Muscle of arm (tissue), 12 donors: Measurements from ENCODE around the gene PRR12. TPM values are rescaled to one million over a fixed set of nuclear protein-coding genes. Genes with fewer than 3 reads are reported as not detected.

Source experiments
- DNase-seq: peaks from one replicate; pipeline ENCODE4 v3.0.0-alpha.2; 2013
- polyA plus RNA-seq, 12 donors: library from polyadenylated mRNA; unstranded; fragments of 120-200 nt; gene quantifications; one replicate each; pipeline ENCODE4 v1.2.1, GENCODE V29; 2013; ENCODE audit not compliant: insufficient read length in 12 of 12

Gene PRR12
- polyA plus RNA-seq, 12 donors: 11.6 to 25.6 (median 14.3) TPM; not detected in 1

- DNase-seq: no peak
Observed at GRCh38 chr19:49662011-49662410, 71.0 kb downstream of the PRR12 start.

GRCh38 chr19:49663224-49663623 is 72.2 kb downstream of the PRR12 start:
- no peak for DNase-seq

- DNase-seq: peak; percentile 65
Observed at GRCh38 chr19:49664171-49665035, 73.4 kb downstream of the PRR12 start.

- no peak for DNase-seq
Observed at GRCh38 chr19:49665036-49665350, 74.0 kb downstream of the PRR12 start.

GRCh38 chr19:49665351-49666119 is 74.6 kb downstream of the PRR12 start, which contains the start of the genes BCL2L12 and IRF3:
Gene BCL2L12 (plus strand): TSS chr19:49665933. CDS start chr19:49666693, 760 bp downstream.
Gene IRF3 (minus strand): TSS chr19:49665857. CDS start chr19:49664838, 1,019 bp downstream.
- peak; percentile 99 for DNase-seq

GRCh38 chr19:49666120-49666444 is 75.1 kb downstream of the PRR12 start:
- DNase-seq: no peak

- DNase-seq: no peak
Observed at GRCh38 chr19:49667473-49667872, 76.5 kb downstream of the PRR12 start.

GRCh38 chr19:49669516-49669915 is 78.5 kb downstream of the PRR12 start:
- no peak for DNase-seq

- DNase-seq: no peak
Observed at GRCh38 chr19:49672131-49672919, 81.3 kb downstream of the PRR12 start.

Other genes with a start within 250 kb of the PRR12 start
- 100 to 1,000 TPM in 2 of 12 donors, 10 to 100 TPM in 9, not detected in 1; 46.6 to 107 (median 62.5) TPM for gene TEAD2, start 228.8 kb upstream of the PRR12 start, polyA plus RNA-seq
- gene DKKL1, start 227.3 kb upstream of the PRR12 start, polyA plus RNA-seq: 1 to 10 TPM in 9 of 12 donors, under 1 TPM in 1, not detected in 2; 0.89 to 3.6 (median 1.6) TPM
- under 1 TPM in 1 of 12 donors, not detected in 11; 0.26 TPM for gene KASH5, start 202.9 kb upstream of the PRR12 start, polyA plus RNA-seq
- not detected for gene PTH2, start 167.7 kb upstream of the PRR12 start, polyA plus RNA-seq
- under 1 TPM in 1 of 12 donors, not detected in 11; 0.13 TPM for gene GFY, start 165.8 kb upstream of the PRR12 start, polyA plus RNA-seq
- 1 to 10 TPM in 6 of 12 donors, under 1 TPM in 4, not detected in 2; 0.68 to 1.8 (median 1.1) TPM for gene SLC17A7, start 149.7 kb upstream of the PRR12 start, polyA plus RNA-seq
- gene PIH1D1, start 139.4 kb upstream of the PRR12 start, polyA plus RNA-seq: 10 to 100 TPM in 11 of 12 donors, not detected in 1; 31.0 to 56.8 (median 38.9) TPM
- gene ALDH16A1, start 138.0 kb upstream of the PRR12 start, polyA plus RNA-seq: 10 to 100 TPM in 4 of 12 donors, 1 to 10 TPM in 7, not detected in 1; 7.3 to 19.4 (median 9.1) TPM
- gene FLT3LG, start 117.0 kb upstream of the PRR12 start, polyA plus RNA-seq: 1 to 10 TPM in 10 of 12 donors, not detected in 2; 1.8 to 8.7 (median 2.7) TPM
- gene RPL13A, start 103.6 kb upstream of the PRR12 start, polyA plus RNA-seq: 1,000 to 10,000 TPM in 11 of 12 donors, 100 to 1,000 TPM in 1; 824 to 4,594 (median 3,921) TPM
- gene RPS11, start 94.7 kb upstream of the PRR12 start, polyA plus RNA-seq: 1,000 to 10,000 TPM in 11 of 12 donors, not detected in 1; 2,121 to 3,613 (median 3,007) TPM
- 100 to 1,000 TPM in 11 of 12 donors, not detected in 1; 117 to 198 (median 164) TPM for gene FCGRT, start 78.5 kb upstream of the PRR12 start, polyA plus RNA-seq
- gene RCN3, start 63.2 kb upstream of the PRR12 start, polyA plus RNA-seq: 100 to 1,000 TPM in 1 of 12 donors, 10 to 100 TPM in 10, not detected in 1; 34.9 to 102 (median 45.9) TPM
- 10 to 100 TPM in 11 of 12 donors, not detected in 1; 25.7 to 60.7 (median 52.9) TPM for gene NOSIP, start 10.6 kb upstream of the PRR12 start, polyA plus RNA-seq
- gene PRRG2, start 9.9 kb upstream of the PRR12 start, polyA plus RNA-seq: 1 to 10 TPM in 3 of 12 donors, under 1 TPM in 7, not detected in 2; 0.17 to 3.1 (median 0.61) TPM
- gene RRAS, start 49.0 kb downstream of the PRR12 start, polyA plus RNA-seq: 10 to 100 TPM in 11 of 12 donors, not detected in 1; 24.2 to 56.9 (median 28.4) TPM
- 10 to 100 TPM in 11 of 12 donors, not detected in 1; 15.6 to 44.2 (median 23.6) TPM for gene SCAF1, start 51.0 kb downstream of the PRR12 start, polyA plus RNA-seq
- 10 to 100 TPM in 11 of 12 donors, not detected in 1; 26.2 to 59.4 (median 30.9) TPM for gene IRF3, start 74.7 kb downstream of the PRR12 start, polyA plus RNA-seq
- gene BCL2L12, start 74.8 kb downstream of the PRR12 start, polyA plus RNA-seq: 10 to 100 TPM in 11 of 12 donors, not detected in 1; 19.7 to 31.1 (median 25.5) TPM
- 100 to 1,000 TPM in 11 of 12 donors, not detected in 1; 158 to 200 (median 173) TPM for gene PRMT1, start 86.1 kb downstream of the PRR12 start, polyA plus RNA-seq
- gene ADM5, start 98.4 kb downstream of the PRR12 start, polyA plus RNA-seq: 1 to 10 TPM in 6 of 12 donors, under 1 TPM in 4, not detected in 2; 0.78 to 1.5 (median 1.1) TPM
- gene CPT1C, start 99.9 kb downstream of the PRR12 start, polyA plus RNA-seq: 10 to 100 TPM in 5 of 12 donors, 1 to 10 TPM in 5, not detected in 2; 5.6 to 14.2 (median 9.9) TPM
- gene TSKS, start 172.1 kb downstream of the PRR12 start, polyA plus RNA-seq: 1 to 10 TPM in 3 of 12 donors, under 1 TPM in 7, not detected in 2; 0.14 to 1.4 (median 0.50) TPM
- 10 to 100 TPM in 11 of 12 donors, not detected in 1; 44.1 to 78.6 (median 47.9) TPM for gene AP2A1, start 175.8 kb downstream of the PRR12 start, polyA plus RNA-seq
- 10 to 100 TPM in 11 of 12 donors, not detected in 1; 11.8 to 41.9 (median 16.0) TPM for gene FUZ, start 222.1 kb downstream of the PRR12 start, polyA plus RNA-seq
- 10 to 100 TPM in 11 of 12 donors, not detected in 1; 26.4 to 44.2 (median 29.5) TPM for gene MED25, start 227.1 kb downstream of the PRR12 start, polyA plus RNA-seq